OCI-LY1 (cell line): ENCODE measurements around the gene CDH4.

ENCODE experiments used
- H2AFZ ChIP-seq: fragments of 200-600 bp; sonication (generic), shearing (Covaris generic); 2 replicates; pipeline ENCODE4 v1.6.0; 2014; ENCODE audit warnings: antibody characterized with exemption, mild to moderate bottlenecking, low read length
- H3F3A ChIP-seq: fragments of 200-600 bp; sonication (generic), shearing (Covaris generic); 2 replicates; pipeline ENCODE4 v1.6.0; 2014; ENCODE audit warnings: mild to moderate bottlenecking, antibody characterized with exemption, low read length, moderate library complexity; ENCODE audit not compliant: insufficient read depth
- H3K27ac ChIP-seq: fragments of 200-600 bp; sonication (generic); 2 replicates; pipeline ENCODE4 v1.5.1; 2014; ENCODE audit warnings: low read length, mixed run types, mild to moderate bottlenecking, low read depth; ENCODE audit not compliant: poor library complexity, severe bottlenecking
- H3K27me3 ChIP-seq: fragments of 200-600 bp; sonication (generic); 2 replicates; pipeline ENCODE4 v1.6.0; 2014; ENCODE audit warnings: antibody characterized with exemption, mild to moderate bottlenecking, low read length, moderate library complexity; ENCODE audit not compliant: insufficient read depth
- H3K36me3 ChIP-seq: fragments of 200-600 bp; sonication (generic); 2 replicates; pipeline ENCODE4 v1.6.1; 2014; ENCODE audit warnings: mild to moderate bottlenecking, antibody characterized with exemption, low read length, moderate library complexity, mixed read lengths; ENCODE audit not compliant: insufficient read depth
- H3K4me1 ChIP-seq: fragments of 200-600 bp; sonication (generic); 2 replicates; pipeline ENCODE4 v1.5.1; 2014; ENCODE audit warnings: mild to moderate bottlenecking, low read length, moderate library complexity; ENCODE audit not compliant: insufficient read depth, severe bottlenecking
- H3K4me2 ChIP-seq: fragments of 200-600 bp; sonication (generic), shearing (Covaris generic); 2 replicates; pipeline ENCODE4 v1.6.1; 2014; ENCODE audit warnings: low read length
- H3K4me3 ChIP-seq: fragments of 200-600 bp; sonication (generic); 2 replicates; pipeline ENCODE4 v1.5.1; 2014; ENCODE audit warnings: low read length, low read depth, mild to moderate bottlenecking, mixed read lengths; ENCODE audit not compliant: poor library complexity, severe bottlenecking
- H3K79me2 ChIP-seq: fragments of 200-600 bp; shearing (Covaris generic); 2 replicates; pipeline ENCODE4 v1.6.1; 2016; ENCODE audit warnings: mixed run types, low read length, mixed read lengths; ENCODE audit not compliant: insufficient read depth
- H3K9ac ChIP-seq: fragments of 200-600 bp; sonication (generic), shearing (Covaris generic); 2 replicates; pipeline ENCODE4 v1.6.1; 2014; ENCODE audit warnings: mild to moderate bottlenecking, low read length, mixed read lengths
- H3K9me2 ChIP-seq: fragments of 200-600 bp; sonication (generic), shearing (Covaris generic); 2 replicates; pipeline ENCODE4 v1.6.1; 2014; ENCODE audit warnings: low read depth, mild to moderate bottlenecking, low read length, mixed read lengths
- H3K9me3 ChIP-seq: fragments of 200-600 bp; shearing (Covaris generic); 2 replicates; pipeline ENCODE4 v1.6.1; 2014; ENCODE audit warnings: low read length, mixed read lengths
- H4K20me1 ChIP-seq: fragments of 200-600 bp; sonication (generic), shearing (Covaris generic); 2 replicates; pipeline ENCODE4 v1.6.0; 2016; ENCODE audit warnings: mild to moderate bottlenecking, low read length; ENCODE audit not compliant: insufficient read depth
- CTCF ChIP-seq: fragments of 200-600 bp; sonication (generic), shearing (Covaris generic); IDR thresholded peaks from 2 replicates; pipeline ENCODE4 v1.5.1; 2017; ENCODE audit warnings: mild to moderate bottlenecking, antibody characterized with exemption, low read length, moderate library complexity, mixed read lengths
- EZH2 ChIP-seq: fragments of 200-600 bp; sonication (generic), shearing (Covaris generic); IDR thresholded peaks from 2 replicates; pipeline ENCODE4 v1.8.0; 2017; ENCODE audit warnings: borderline replicate concordance, mixed run types, mild to moderate bottlenecking, antibody characterized with exemption, low read length, moderate library complexity, mixed read lengths

Gene CDH4

GRCh38 chr20:61812121-61812844, 560.2 kb downstream of the CDH4 start:
- TF ChIP-seq EZH2: no peak
- no peak for TF ChIP-seq CTCF
- H2AFZ ChIP-seq: no peak overlapping the region
- H3K4me1 ChIP-seq: no peaks in the 10 kb centered on the region
- no peak overlapping the region for H3K4me2 ChIP-seq
- H3K79me2 ChIP-seq: no peaks in the 10 kb centered on the region
- no peaks in the 10 kb centered on the region for H4K20me1 ChIP-seq
- H3K9me2 ChIP-seq: no peaks in the 10 kb centered on the region
- H3K27me3 ChIP-seq: no peaks in the 10 kb centered on the region
- H3K4me3 ChIP-seq: no peak overlapping the region
- no peak overlapping the region for H3K27ac ChIP-seq
- no peaks in the 10 kb centered on the region for H3K9me3 ChIP-seq
- no peaks in the 10 kb centered on the region for H3K36me3 ChIP-seq
- no peak overlapping the region for H3K9ac ChIP-seq
- H3F3A ChIP-seq: no peaks in the 10 kb centered on the region

- Histone ChIP-seq H3K9me3 (no peaks in the 10 kb centered on the region), H3K4me2 (no peak overlapping the region), H4K20me1 (no peaks in the 10 kb centered on the region), H3K27me3 (no peaks in the 10 kb centered on the region), H3K4me1 (no peaks in the 10 kb centered on the region), H3K9ac (no peak overlapping the region), H2AFZ (no peak overlapping the region), H3K9me2 (no peaks in the 10 kb centered on the region), H3K4me3 (no peak overlapping the region), H3F3A (no peaks in the 10 kb centered on the region), H3K27ac (no peak overlapping the region), H3K36me3 (no peaks in the 10 kb centered on the region), H3K79me2 (no peaks in the 10 kb centered on the region)
- TF ChIP-seq EZH2 (no peak), CTCF (no peak)
Observed at GRCh38 chr20:61812845-61813485, 560.9 kb downstream of the CDH4 start.

- Histone ChIP-seq H3F3A (no peaks in the 10 kb centered on the region), H3K27me3 (no peaks in the 10 kb centered on the region), H3K36me3 (no peaks in the 10 kb centered on the region), H3K79me2 (no peaks in the 10 kb centered on the region), H3K9me3 (no peaks in the 10 kb centered on the region), H3K9ac (no peak overlapping the region), H4K20me1 (no peaks in the 10 kb centered on the region), H3K4me2 (no peak overlapping the region), H3K4me3 (no peak overlapping the region), H2AFZ (no peak overlapping the region), H3K27ac (no peak overlapping the region), H3K4me1 (no peaks in the 10 kb centered on the region), H3K9me2 (no peaks in the 10 kb centered on the region)
- TF ChIP-seq EZH2 (no peak), CTCF (no peak)
Observed at GRCh38 chr20:61813791-61814190, 561.7 kb downstream of the CDH4 start.
